ENCODE measurements around the gene C2orf72.

Gene C2orf72

DNA sequence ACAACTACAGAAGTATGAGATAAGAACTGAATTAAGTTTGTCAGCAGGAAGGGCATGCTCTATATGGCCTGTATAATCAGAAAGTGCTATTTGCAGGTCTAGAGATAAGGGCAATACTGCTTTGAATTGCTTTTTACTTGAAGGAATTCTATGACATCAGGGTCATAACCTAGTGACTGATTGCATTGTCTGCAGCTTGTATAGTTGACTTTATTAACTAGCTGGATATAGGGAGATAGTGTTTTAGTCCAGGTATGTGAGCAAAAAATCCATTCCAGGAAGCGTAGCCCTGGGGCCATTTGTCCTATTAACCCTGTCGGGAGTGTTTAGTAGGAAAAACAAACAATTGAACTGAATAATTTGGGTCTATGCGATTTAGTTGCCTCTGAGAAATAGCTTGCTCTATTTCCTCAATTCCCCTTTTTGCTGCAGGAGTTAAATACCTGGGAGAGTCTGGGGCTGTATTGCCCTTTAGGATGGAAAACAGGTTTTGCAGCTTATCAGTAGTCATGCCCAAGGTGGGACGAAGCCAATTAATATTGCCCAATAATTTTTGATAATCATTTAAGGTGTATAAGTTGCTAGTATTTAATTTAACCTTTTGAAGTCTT is 57.5 kb downstream of the C2orf72 start:
- Histone ChIP-seq H3K27me3 (no peaks in the 10 kb centered on the region), H3K4me1 (no peaks in the 10 kb centered on the region), H3K9me3 (peaks cover 0 to 9% (median 4%) of the 10 kb centered on the region in 3 donors), H3K4me3 (no peak overlapping the region), H3K27ac (no peak overlapping the region), H3K36me3 (peaks cover 32 to 83% (median 72%) of the 10 kb centered on the region in 3 donors)
- intact Hi-C loops (cut with DNase I; ENCODE audit: low total_unique reads): no loop called here
- TF ChIP-seq, protein P1, sequence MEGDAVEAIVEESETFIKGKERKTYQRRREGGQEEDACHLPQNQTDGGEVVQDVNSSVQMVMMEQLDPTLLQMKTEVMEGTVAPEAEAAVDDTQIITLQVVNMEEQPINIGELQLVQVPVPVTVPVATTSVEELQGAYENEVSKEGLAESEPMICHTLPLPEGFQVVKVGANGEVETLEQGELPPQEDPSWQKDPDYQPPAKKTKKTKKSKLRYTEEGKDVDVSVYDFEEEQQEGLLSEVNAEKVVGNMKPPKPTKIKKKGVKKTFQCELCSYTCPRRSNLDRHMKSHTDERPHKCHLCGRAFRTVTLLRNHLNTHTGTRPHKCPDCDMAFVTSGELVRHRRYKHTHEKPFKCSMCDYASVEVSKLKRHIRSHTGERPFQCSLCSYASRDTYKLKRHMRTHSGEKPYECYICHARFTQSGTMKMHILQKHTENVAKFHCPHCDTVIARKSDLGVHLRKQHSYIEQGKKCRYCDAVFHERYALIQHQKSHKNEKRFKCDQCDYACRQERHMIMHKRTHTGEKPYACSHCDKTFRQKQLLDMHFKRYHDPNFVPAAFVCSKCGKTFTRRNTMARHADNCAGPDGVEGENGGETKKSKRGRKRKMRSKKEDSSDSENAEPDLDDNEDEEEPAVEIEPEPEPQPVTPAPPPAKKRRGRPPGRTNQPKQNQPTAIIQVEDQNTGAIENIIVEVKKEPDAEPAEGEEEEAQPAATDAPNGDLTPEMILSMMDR (IDR thresholded peaks at IDR 0.05): no peak
- no peak for DNase-seq
